Stimulated activated CD4-positive, alpha-beta T cell treated with anti-CD3 and anti-CD28 coated beads, Interleukin-1b, Interleukin-23, amount 100 ng/mL, for 48 hours (primary cell): ENCODE data around the gene FAM83F.

Experiments
- DNase-seq: peaks from one replicate; pipeline ENCODE4 v3.0.0-alpha.2; 2020

The FAM83F gene

GRCh38 chr22:39995393-39996252 is 869 bp downstream of the FAM83F start:
- DNase-seq: no peak

- no peak for DNase-seq
These were observed 2.0 kb downstream of the FAM83F start for GRCh38 chr22:39996732-39997131.

DNA sequence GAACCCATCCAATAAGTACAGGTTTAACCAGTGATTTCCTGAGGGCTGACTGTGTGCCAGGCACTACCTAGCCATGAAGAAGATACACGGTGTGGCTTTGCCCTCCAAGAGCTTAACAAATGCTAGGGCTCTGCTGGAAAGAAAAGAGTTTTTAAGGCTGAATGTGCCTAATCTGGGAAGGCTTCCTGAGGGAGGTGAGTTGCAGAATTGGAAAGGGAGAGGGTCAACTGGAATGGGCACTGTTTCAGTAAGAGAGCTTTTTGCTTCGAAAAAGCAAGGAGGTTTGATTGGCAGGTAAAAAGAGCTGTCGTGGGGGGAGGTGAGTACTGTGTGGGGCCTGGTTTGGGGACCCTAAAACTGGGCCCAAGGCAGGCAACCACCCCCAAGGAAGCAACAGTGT is 2.7 kb downstream of the FAM83F start:
- no peak for DNase-seq

GRCh38 chr22:39997939-39998726 is 3.4 kb downstream of the FAM83F start:
- no peak for DNase-seq

DNA sequence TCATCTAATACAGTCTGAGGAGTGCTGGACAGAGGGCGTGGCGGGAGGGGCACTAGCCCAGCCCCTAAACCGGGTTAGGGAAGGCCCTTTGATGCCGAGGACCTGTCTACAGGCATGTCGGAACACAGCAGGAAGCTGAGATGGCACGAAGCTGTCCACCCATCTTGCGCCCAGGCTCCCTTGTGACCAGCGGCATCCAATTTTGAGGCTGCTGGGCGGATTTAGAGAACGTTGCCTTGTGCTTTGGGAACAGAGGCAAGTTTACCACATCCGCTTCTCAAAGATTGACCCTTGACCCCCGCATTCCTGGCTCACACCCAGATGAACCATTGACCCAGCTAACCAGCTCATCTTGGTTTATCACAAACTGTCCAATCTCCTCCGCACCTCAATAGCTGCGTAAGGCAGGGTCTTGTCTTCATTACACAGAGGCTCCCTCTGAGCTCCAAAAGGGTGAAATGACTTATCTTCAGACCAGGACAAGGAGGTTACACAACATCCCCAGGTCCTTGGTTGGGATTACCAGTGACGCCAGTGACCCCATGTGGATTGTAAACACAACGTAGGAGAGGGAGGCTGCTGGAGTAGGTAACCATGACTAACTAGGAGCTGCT is 4.5 kb downstream of the FAM83F start:
- no peak for DNase-seq

GRCh38 chr22:40000171-40000570 is 5.4 kb downstream of the FAM83F start:
- DNase-seq: no peak

DNA sequence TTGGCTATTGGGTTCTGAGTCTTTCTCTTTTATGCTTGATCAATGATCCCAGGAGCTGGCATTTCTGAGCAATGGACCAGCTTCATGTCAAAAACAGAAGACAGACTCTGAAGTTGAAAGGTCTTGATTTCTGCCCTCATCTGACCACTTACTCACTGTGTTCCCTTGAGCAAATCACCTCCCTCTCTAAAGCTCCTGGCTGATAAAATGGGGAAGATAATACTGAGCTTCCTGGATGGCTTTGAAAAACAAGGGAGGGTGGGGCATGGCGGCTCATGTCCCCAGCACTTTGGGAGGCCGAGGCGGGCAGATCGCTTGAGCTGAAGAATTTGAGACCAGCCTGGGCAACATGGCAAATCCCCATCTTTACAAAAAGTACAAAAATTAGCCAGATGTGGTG is 6.4 kb downstream of the FAM83F start:
- no peak for DNase-seq

DNA sequence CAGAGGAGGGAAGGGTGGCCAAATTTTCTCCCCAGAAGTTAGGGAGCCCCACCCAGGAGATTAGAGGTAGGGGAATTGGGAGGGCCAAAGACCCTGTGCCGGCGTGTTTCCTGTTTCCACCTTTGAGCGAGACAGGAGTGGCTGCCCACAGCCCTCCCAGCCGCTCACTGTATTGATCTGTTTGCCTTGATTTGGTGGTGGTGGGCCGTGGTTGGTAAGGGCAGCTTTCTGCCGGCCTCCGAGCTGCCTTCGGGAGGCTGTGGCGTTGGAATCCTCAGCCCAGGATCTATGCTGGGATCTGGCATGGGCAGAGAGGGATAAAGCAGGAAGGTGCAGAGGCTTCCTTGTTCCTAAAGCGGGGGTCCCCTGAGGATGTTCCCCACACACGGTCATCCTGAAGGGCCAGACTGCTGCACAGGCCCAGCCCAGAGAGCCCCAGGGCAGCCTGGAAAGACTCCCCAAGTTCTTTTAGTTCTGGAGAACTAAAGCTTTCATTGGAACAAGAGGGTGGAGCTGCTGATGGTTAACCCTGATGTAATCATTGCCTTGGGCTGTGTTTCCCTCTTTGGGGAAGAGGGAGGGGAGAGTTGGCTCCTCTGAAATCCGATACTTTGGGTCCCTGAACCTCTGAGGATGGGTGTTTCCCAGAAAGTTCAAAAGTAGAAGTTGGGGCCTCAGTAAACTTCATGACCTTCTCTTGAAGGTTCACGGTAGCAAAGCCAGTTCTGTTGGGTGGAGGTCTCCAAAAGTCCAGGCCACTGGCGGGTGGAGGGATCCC is 7.2 kb downstream of the FAM83F start:
- DNase-seq: no peak

- DNase-seq: no peak
These were observed 8.4 kb downstream of the FAM83F start for GRCh38 chr22:40002935-40003715.

GRCh38 chr22:40004836-40005235 is 10.1 kb downstream of the FAM83F start:
- no peak for DNase-seq

- no peak for DNase-seq
These were observed 11.9 kb downstream of the FAM83F start for GRCh38 chr22:40006641-40007040.

- DNase-seq: no peak
These were observed 13.3 kb downstream of the FAM83F start for GRCh38 chr22:40007853-40008710.

DNA sequence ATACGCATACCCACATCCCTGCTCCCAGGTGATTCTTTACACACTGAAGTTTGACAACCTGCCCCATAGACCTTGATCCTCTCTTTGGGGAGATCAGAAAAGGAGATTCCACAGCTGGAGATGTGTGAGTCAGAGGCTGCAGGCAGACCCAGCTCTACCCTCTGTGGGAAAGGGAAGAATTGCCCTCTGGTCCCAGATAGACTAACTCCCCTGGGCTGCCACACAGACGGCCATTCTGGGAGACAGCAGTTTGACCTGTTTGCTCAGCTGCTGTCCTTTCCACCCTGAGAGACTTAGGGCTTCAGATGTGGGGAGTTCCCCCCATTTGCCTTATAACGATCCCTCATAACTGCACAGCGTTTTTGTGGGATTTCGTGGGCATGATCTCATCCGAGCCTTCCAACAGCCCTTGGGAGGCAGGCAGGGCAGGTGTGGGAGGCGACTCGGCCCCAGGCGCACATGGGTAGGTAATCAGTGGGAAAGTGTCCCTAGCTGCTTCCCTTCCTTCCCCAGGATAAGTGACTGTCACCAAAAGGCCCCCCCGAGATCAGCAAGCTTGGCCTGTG is 14.1 kb downstream of the FAM83F start:
- DNase-seq: no peak

DNA sequence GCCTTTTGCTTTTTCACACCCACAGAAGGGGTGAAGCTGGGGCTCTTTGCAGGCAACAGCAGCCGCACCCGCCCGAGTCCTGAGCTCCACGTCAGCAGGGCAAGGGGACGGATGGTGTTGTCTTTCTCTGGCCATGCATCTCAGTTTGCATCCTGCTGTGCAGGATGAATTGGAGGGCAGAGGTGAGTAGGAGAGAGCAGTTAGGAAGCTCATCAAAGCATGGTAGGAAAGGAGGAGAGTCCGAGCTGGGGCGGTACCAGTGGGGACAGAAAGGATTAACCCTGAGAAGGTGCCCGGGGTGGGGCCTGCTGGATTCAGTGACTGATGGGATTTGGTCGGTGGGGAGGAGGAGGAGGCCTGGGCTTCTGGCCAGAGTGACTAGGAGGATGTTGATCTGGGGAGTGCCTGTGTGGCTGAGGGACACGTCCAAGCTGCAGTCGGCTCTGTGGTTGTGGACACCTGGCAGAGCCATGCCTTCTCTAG is 14.6 kb downstream of the FAM83F start:
- no peak for DNase-seq

- DNase-seq: peak; percentile 33
These were observed 15.4 kb downstream of the FAM83F start for GRCh38 chr22:40009951-40010671.

DNA sequence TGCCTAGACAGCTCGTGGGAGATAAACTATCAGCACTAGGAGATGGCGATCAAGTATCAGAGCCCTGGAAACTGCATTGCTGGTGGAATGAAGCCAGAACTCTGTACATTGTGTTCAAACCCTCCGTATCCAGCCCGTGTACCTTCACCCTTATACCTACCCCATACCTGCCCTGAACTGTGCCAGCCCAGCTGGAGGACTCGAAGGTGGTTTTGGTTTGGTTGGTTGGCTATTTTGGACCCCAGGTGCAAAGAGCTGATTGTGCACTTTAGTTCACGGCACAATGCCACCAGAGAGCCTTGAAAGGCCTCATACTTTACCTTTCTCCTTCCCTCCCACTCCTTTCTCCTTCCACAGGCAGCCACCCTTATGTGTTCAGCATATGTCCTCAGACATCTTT is 16.0 kb downstream of the FAM83F start:
- no peak for DNase-seq

GRCh38 chr22:40014667-40015248 is 20.0 kb downstream of the FAM83F start:
- DNase-seq: no peak

DNA sequence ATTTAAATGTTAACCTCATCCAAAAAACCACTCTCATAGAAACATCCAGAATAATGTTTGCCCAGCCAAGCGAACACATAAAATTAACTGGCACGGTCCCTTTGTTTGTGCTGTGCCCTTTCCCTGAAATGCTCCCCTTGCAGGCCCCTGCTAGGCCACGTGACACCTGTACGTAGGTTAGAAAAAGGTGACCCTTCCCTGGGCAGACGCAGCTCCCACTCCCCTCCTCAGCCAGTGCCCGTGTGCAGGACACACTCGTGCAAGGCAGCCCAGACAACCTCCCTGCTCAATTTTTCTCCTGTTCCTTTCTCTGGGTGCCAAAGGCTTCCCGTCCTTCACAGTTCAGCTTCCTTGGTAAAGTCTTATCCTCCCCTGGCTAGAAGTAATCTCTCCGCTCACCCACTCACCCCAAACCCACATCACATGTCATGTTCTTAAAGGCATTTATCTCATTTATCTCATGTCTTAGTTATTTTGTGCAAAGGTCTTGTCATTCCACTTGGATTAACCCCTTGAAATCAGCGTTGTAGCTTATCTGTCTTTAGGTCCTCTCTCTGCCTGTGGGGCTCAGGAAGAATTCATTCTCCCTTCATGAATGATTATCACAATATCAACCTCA is 20.7 kb downstream of the FAM83F start:
- DNase-seq: no peak

GRCh38 chr22:40018051-40018450 is 23.3 kb downstream of the FAM83F start:
- no peak for DNase-seq
